IPS-18c (cell line): Measurements from ENCODE around the gene FUT8.

Experiments
- H3K4me3 ChIP-seq: 2 replicates; pipeline ENCODE4 v1.7.0; 2013; ENCODE audit warnings: low read depth, mild to moderate bottlenecking, low read length, moderate library complexity; ENCODE audit not compliant: insufficient read depth
- H3K9me3 ChIP-seq: one replicate; pipeline ENCODE4 v1.6.1; 2013; ENCODE audit warnings: mild to moderate bottlenecking, low read length, moderate library complexity; ENCODE audit not compliant: control insufficient read depth, insufficient read depth

The FUT8 gene

GRCh38 chr14:65784574-65784973, 372.0 kb downstream of the FUT8 start:
- H3K4me3 ChIP-seq = no peak overlapping the region
- no peaks in the 10 kb centered on the region for H3K9me3 ChIP-seq

- H3K9me3 ChIP-seq = no peaks in the 10 kb centered on the region
- H3K4me3 ChIP-seq = no peak overlapping the region
Observed at GRCh38 chr14:65787461-65787860, 374.9 kb downstream of the FUT8 start.

DNA sequence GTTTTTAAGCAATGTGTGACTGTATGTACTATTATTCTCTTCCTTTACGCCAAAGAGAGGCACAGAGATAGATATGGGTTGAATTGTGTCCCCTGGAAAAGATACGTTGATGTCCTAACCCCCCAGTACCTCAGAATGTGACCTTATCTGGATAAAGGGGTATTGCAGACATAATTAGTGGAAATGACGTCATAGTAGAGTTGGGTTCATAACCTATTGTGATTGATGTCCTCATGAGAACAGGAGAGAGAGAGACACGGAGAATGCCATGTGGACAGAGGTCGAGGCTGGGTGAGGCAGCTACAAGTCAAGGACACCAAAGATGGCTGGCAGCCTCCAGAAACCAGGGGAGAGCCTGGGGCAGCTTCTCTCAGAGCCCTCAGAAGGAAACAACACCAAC, 376.3 kb downstream of the FUT8 start:
- no peak overlapping the region for H3K4me3 ChIP-seq
- no peaks in the 10 kb centered on the region for H3K9me3 ChIP-seq

DNA sequence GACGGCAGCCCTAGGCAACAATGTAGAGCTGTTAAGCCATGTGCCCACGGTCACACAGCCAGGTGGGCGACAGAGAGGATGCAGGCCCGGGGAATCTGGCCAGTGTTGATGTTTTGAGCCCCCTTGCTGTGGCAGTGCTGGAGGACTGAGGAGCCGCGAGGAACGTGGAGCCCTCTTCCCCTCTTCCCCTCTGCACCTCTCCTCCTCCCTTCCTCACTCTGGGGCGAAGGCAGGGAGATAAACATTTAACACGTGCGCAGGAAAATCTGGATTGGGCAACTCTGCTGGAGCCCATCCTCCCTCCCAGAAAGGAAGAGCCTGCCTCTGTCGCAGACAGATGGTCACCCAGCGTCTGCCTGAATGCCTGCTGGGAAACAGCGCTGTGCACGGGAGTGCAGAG, 376.8 kb downstream of the FUT8 start:
- no peaks in the 10 kb centered on the region for H3K9me3 ChIP-seq
- no peak overlapping the region for H3K4me3 ChIP-seq

DNA sequence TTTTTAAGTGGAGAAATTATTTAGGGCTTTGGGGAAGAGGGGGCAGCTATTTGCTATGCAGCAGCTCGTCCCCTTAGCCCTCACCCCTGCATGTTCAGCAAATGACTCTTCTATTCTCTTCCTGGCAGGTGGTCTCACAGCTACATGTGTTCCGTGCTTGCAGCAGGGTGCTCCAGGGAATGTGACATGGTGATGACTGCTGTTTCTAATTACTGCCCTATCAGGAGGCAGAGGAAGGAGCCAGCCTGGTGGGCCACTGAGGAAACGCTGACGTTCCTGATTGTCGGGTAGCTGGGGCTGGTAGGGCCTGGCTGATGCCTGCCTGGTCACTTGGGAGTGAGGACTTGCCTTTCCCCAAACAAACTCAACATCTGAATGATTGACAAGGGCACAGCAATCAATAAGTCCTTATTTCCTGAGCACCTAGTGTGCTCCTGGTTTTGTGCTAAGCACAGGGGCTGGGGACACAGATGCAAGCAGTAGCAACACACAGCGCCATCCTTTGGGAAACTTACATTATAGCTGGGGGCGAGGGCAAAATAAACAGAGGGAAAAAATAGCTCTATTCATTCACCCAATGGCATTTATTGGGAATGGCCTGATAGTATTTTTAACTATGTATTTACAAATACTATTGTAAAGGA, 377.8 kb downstream of the FUT8 start:
- no peaks in the 10 kb centered on the region for H3K9me3 ChIP-seq
- H3K4me3 ChIP-seq = no peak overlapping the region

GRCh38 chr14:65791191-65791981, 378.9 kb downstream of the FUT8 start:
- H3K9me3 ChIP-seq = no peaks in the 10 kb centered on the region

DNA sequence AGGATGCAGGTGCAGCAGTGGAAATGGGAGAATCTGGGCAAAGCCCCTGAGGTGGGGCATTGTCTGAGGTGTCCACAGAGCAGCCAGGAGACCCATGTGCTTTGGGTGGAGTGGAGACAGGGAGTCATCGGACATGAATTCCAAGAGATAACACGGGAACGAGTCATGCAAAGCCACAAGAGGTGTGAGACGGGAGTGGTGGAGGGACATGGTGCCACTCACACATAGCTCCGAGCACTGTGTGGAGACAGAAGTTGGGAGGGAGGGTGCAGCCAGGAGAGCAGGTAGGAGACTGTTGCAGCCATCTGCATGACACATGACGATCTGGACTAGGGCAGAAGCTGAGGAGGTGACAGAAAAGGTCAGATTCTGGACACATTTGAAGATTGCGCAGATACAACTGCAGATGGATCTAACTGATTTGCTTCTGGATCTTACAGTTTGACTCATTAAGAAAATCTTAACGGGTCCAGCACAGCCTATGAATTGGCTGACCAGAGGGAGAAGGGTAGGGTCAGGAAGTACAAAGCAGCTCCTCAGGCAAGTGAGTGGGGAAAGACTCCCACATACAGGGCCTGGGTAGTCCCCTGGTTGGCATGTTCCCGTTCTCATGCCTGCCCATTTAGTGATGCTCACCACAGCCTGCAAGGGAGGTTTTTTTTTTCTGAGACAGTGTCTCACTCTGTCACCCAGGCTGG, 379.8 kb downstream of the FUT8 start:
- no peaks in the 10 kb centered on the region for H3K9me3 ChIP-seq

More at GRCh38 chr14:65791191-65791981, 378.9 kb downstream of the FUT8 start:
- H3K4me3 ChIP-seq = no peak overlapping the region

More for the DNA sequence above, 379.8 kb downstream of the FUT8 start:
- H3K4me3 ChIP-seq = no peak overlapping the region
